Sigmoid colon (tissue), 4 donors: ENCODE measurements around the gene MTG2.

ENCODE experiments used
- EP300 ChIP-seq, 4 donors: sonication (generic); formaldehyde crosslinking; IDR thresholded peaks; one replicate each; pipeline ENCODE4 v1.6.1; 2017; ENCODE audit warnings: antibody characterized with exemption in 4 of 4
- POLR2A ChIP-seq, 2 donors: fragments of 450-650 bp; IDR thresholded peaks; one replicate each; pipeline ENCODE4 v1.6.1; 2016; ENCODE audit warnings: antibody characterized with exemption in 2 of 2, mild to moderate bottlenecking in 2 of 2, moderate library complexity in 2 of 2
- POLR2AphosphoS5 ChIP-seq, 4 donors: sonication (generic); formaldehyde crosslinking; IDR thresholded peaks; one replicate each; pipeline ENCODE4 v1.6.1; 2017; ENCODE audit warnings: antibody characterized with exemption in 4 of 4
- TF ChIP-seq, protein P1 (sequence below), 4 experiments: fragments of 450-650 bp in 3 of 4; fragments of 200-600 bp in 1 of 4; IDR thresholded peaks; one replicate each; pipeline ENCODE4 v1.5.1; 2016 to 2019; ENCODE audit warnings: antibody characterized with exemption in 4 of 4, mild to moderate bottlenecking in 3 of 4, moderate library complexity in 2 of 4

DNA sequence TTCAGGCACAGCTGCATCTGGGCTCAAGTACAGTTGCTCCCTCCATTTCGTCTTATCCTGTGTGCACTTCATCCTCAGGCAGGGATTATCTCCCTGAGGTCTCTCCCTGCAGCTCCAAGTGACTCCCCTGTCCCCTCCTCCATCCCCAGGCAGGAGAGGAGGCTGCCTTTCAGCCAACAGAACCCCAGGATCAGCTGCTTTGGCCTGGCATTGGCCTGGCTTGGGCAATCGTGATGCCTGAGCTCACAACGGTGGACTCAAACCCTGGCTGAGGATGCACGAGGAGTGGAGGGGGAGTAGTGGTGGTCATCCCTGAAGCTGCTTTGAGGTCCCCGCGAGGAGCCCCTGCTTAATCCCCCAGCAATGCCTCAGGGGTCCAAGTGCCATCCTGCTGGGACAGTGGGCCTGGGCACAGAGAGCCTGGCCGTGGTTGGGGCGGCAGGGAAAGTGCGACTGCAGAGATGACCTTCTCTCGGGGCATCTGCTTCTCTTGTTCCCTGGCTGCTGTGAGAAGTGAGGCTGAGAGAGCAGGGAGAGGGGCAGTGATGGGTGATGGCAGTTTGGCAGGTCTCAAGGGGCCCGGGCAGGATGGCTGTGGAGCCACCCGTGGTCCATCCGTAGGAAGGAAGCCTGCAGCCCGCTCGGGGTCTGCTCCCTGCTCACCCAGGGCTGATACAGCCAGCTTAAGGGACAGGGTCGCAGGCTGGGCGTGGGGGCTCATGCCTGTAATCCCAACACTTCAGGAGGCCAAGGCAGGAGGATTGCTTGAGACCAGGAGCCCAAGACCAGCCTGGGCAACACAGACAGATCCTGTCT, 43.2 kb downstream of the MTG2 start:
- TF ChIP-seq EP300 (IDR thresholded peaks at IDR 0.05) (no peak), POLR2A (IDR thresholded peaks at IDR 0.05) (no peak), POLR2AphosphoS5 (IDR thresholded peaks at IDR 0.05) (no peak)
- TF ChIP-seq, protein P1, sequence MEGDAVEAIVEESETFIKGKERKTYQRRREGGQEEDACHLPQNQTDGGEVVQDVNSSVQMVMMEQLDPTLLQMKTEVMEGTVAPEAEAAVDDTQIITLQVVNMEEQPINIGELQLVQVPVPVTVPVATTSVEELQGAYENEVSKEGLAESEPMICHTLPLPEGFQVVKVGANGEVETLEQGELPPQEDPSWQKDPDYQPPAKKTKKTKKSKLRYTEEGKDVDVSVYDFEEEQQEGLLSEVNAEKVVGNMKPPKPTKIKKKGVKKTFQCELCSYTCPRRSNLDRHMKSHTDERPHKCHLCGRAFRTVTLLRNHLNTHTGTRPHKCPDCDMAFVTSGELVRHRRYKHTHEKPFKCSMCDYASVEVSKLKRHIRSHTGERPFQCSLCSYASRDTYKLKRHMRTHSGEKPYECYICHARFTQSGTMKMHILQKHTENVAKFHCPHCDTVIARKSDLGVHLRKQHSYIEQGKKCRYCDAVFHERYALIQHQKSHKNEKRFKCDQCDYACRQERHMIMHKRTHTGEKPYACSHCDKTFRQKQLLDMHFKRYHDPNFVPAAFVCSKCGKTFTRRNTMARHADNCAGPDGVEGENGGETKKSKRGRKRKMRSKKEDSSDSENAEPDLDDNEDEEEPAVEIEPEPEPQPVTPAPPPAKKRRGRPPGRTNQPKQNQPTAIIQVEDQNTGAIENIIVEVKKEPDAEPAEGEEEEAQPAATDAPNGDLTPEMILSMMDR (IDR thresholded peaks at IDR 0.05), result no peak
